Endothelial cell of umbilical vein (primary cell): Measurements from ENCODE around the gene DUSP28. TPM values are rescaled to one million over a fixed set of nuclear protein-coding genes. Genes with fewer than 3 reads are reported as not detected.

Source experiments
- BruUV-seq: library from RNA; stranded (reverse); fragments of 400-500 nt; replicated peaks from 2 replicates; lab custom pipeline; 2021; lab: Mats Ljungman, UMichigan
- CTCF ChIA-PET: fragments of 300-600, 350-600 bp; sonication (Branson Sonifier 250); formaldehyde crosslinking; loops from one replicate; lab custom pipeline; 2021; ENCODE audit warnings: antibody characterized with exemption, inconsistent platforms; lab: Charles Lee
- POLR2A ChIA-PET: fragments of 300-600, 350-600 bp; sonication (Branson Sonifier 250); formaldehyde crosslinking; loops from one replicate; lab custom pipeline; 2021; ENCODE audit warnings: antibody characterized with exemption, inconsistent platforms; lab: Charles Lee
- DNase-seq: peaks from one replicate; pipeline ENCODE4 v3.0.0-alpha.2; 2011; ENCODE audit warnings: low read depth, low spot score
- FAIRE-seq: peaks from 2 replicates; lab custom pipeline; 2011; peaks lifted over from hg19 to GRCh38; lab: Jason Lieb, UNC
- H2AFZ ChIP-seq: 2 replicates; pipeline ENCODE4 v1.6.0; 2012; ENCODE audit warnings: low read depth, low read length, control low read depth, inconsistent platforms
- H3K27ac ChIP-seq: 2 replicates; pipeline ENCODE4 v1.5.1; 2011; ENCODE audit warnings: low read depth, mild to moderate bottlenecking, control low read depth, low read length, moderate library complexity; ENCODE audit not compliant: insufficient read depth
- H3K27me3 ChIP-seq, 2 experiments: 2 replicates each; pipeline versions ENCODE4 v1.6.0 to v1.6.1; 2011; ENCODE audit warnings: low read length in 2 of 2, mixed read lengths in 1 of 2; ENCODE audit not compliant: control insufficient read depth in 2 of 2, insufficient read depth in 2 of 2
- H3K36me3 ChIP-seq, 2 experiments: 2 replicates in 1 of 2; 3 replicates in 1 of 2; pipeline ENCODE4 v1.5.1; 2011; ENCODE audit warnings: low read length in 2 of 2, mild to moderate bottlenecking in 1 of 2, moderate library complexity in 1 of 2; ENCODE audit not compliant: control insufficient read depth in 2 of 2, insufficient read depth in 2 of 2; ENCODE audit errors: extremely low read depth in 1 of 2
- H3K4me1 ChIP-seq: 3 replicates; pipeline ENCODE4 v1.5.1; 2011; ENCODE audit warnings: mild to moderate bottlenecking, low read length; ENCODE audit not compliant: control insufficient read depth, insufficient read depth; ENCODE audit errors: extremely low read depth
- H3K4me2 ChIP-seq: 2 replicates; pipeline ENCODE4 v1.6.1; 2011; ENCODE audit warnings: low read length, control low read depth, mixed read lengths; ENCODE audit not compliant: insufficient read depth
- H3K4me3 ChIP-seq, 3 experiments: fragments of 200-600 bp in 1 of 3; sonication (generic), shearing (Covaris generic) in 1 of 3; replicated peaks in 1 of 3; 2 replicates each; pipeline ENCODE4 v1.5.1; 2011 to 2016; ENCODE audit warnings: control low read depth in 3 of 3, low read length in 3 of 3, mild to moderate bottlenecking in 2 of 3, inconsistent platforms in 1 of 3, low read depth in 1 of 3, moderate library complexity in 1 of 3; ENCODE audit not compliant: insufficient read depth in 1 of 3
- H3K79me2 ChIP-seq: 2 replicates; pipeline ENCODE4 v1.6.0; 2012; ENCODE audit warnings: low read length, inconsistent platforms; ENCODE audit not compliant: control insufficient read depth, insufficient read depth
- H3K9ac ChIP-seq: replicated peaks from 2 replicates; pipeline ENCODE3; 2011; ENCODE audit warnings: low read length, control low read depth; ENCODE audit not compliant: insufficient read depth; ENCODE audit errors: extremely low read depth
- H3K9me1 ChIP-seq: replicated peaks from 3 replicates; pipeline ENCODE4 v1.6.0; 2011; ENCODE audit warnings: mild to moderate bottlenecking, low read length; ENCODE audit not compliant: control insufficient read depth, insufficient read depth; ENCODE audit errors: extremely low read depth
- H3K9me3 ChIP-seq: replicated peaks from 2 replicates; pipeline ENCODE4 v1.5.1; 2012; ENCODE audit warnings: low read length, inconsistent platforms; ENCODE audit not compliant: control insufficient read depth, insufficient read depth
- H4K20me1 ChIP-seq: replicated peaks from 2 replicates; pipeline ENCODE3; 2011; ENCODE audit warnings: mild to moderate bottlenecking, low read length; ENCODE audit not compliant: control insufficient read depth, insufficient read depth; ENCODE audit errors: extremely low read depth
- EZH2 ChIP-seq: IDR thresholded peaks from 2 replicates; pipeline ENCODE4 v1.6.1; 2012; ENCODE audit warnings: borderline replicate concordance, low read depth, mild to moderate bottlenecking, moderate library complexity, low read length, inconsistent platforms; ENCODE audit not compliant: severe bottlenecking
- FOS ChIP-seq: IDR thresholded peaks from 2 replicates; pipeline ENCODE4 v1.6.1; 2011; ENCODE audit warnings: mild to moderate bottlenecking, low read length, moderate library complexity, borderline replicate concordance; ENCODE audit not compliant: insufficient read depth
- GATA2 ChIP-seq: IDR thresholded peaks from 2 replicates; pipeline ENCODE4 v1.7.0; 2011; ENCODE audit warnings: low read depth, mild to moderate bottlenecking, moderate library complexity, mixed read lengths, low read length; ENCODE audit not compliant: insufficient read length, insufficient read depth
- JUN ChIP-seq: IDR thresholded peaks from 2 replicates; pipeline ENCODE4 v1.6.1; 2011; ENCODE audit warnings: borderline replicate concordance, low read depth; ENCODE audit not compliant: insufficient read length, insufficient read depth
- MYC ChIP-seq: IDR thresholded peaks from one replicate; pipeline ENCODE4 v1.6.1; 2011; ENCODE audit warnings: mild to moderate bottlenecking, low read depth, low read length
- POLR2A ChIP-seq: IDR thresholded peaks from 2 replicates; pipeline ENCODE4 v1.6.1; 2012; ENCODE audit warnings: low read depth, mild to moderate bottlenecking, control low read depth, low read length
- POLR2AphosphoS5 ChIP-seq: IDR thresholded peaks from 2 replicates; pipeline ENCODE4 v1.6.1; 2012; ENCODE audit warnings: low read depth, mild to moderate bottlenecking, control low read depth, low read length, moderate library complexity; ENCODE audit not compliant: insufficient read depth
- dilution Hi-C: fragments of 300-500 bp; cut with MboI; formaldehyde crosslinking; loops from one replicate; pipeline ENCODE4 v1.15.0; 2019; ENCODE audit warnings: low sequenced_read_pairs; ENCODE audit not compliant: extremely low pct_ligation_motif_present
- intact Hi-C: fragments of 100-400 bp; cut with micrococcal nuclease; formaldehyde crosslinking; loops from one replicate; pipeline ENCODE4 v1.10.0; 2022
- polyA plus RNA-seq, 4 experiments: library from polyadenylated mRNA; depleted of rRNA in 3 of 4; stranded (reverse) in 3 of 4; unstranded in 1 of 4; fragments of >200 nt; gene quantifications; 2 replicates each; pipeline versions ENCODE4 v1.2.1 to v1.2.3, GENCODE V29; 2011 to 2012; ENCODE audit warnings: missing spikeins in 1 of 4
- total RNA-seq: library from RNA; stranded (reverse); gene quantifications from 2 replicates; pipeline ENCODE4 v1.2.3, GENCODE V29; 2021
- TF ChIP-seq, protein P1 (sequence below), 2 donors: IDR thresholded peaks; 1 replicate in 1 of 2; 2 replicates in 1 of 2; pipeline ENCODE4 v1.5.1; 2011; ENCODE audit warnings: low read length in 2 of 2, mild to moderate bottlenecking in 2 of 2, moderate library complexity in 2 of 2, control low read depth in 1 of 2, inconsistent platforms in 1 of 2, low read depth in 1 of 2; ENCODE audit not compliant: insufficient read depth in 1 of 2; ENCODE audit errors: extremely low read depth in 1 of 2
- TF ChIP-seq, protein P2 (sequence below): IDR thresholded peaks from 2 replicates; pipeline ENCODE4 v1.6.1; 2011; ENCODE audit not compliant: insufficient read depth, insufficient read length

Gene DUSP28
- total and polyA plus RNA-seq, 2 donors (not counting 3 experiments of a cell fraction or from before 2014, with no cell fraction given) = 2.2 to 4.3 TPM

DNA sequence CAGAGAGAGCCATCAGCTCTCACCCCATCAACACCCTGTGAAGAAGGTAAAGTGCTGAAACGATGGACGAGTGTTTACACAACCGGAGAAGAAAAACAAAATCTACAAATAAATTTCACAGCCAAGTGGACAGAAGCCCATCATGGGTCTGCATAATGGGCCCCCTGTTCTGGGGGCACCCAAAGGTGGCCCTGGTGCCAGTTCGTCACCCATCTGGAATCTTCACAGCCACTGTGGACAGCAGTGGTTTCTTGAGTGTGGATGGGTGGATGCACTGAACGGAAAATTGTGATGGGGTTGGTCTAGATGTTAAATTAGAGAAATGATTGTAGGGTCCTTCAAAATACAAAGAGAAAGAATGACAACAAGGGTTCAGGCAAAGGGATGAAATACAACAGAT lies 41.2 kb upstream of the DUSP28 start:
- CTCF ChIA-PET = no interaction called here
- TF ChIP-seq POLR2AphosphoS5 (no peak), EZH2 (no peak), JUN (no peak), MYC (no peak), GATA2 (no peak), FOS (no peak), POLR2A (no peak)
- TF ChIP-seq, protein P1, sequence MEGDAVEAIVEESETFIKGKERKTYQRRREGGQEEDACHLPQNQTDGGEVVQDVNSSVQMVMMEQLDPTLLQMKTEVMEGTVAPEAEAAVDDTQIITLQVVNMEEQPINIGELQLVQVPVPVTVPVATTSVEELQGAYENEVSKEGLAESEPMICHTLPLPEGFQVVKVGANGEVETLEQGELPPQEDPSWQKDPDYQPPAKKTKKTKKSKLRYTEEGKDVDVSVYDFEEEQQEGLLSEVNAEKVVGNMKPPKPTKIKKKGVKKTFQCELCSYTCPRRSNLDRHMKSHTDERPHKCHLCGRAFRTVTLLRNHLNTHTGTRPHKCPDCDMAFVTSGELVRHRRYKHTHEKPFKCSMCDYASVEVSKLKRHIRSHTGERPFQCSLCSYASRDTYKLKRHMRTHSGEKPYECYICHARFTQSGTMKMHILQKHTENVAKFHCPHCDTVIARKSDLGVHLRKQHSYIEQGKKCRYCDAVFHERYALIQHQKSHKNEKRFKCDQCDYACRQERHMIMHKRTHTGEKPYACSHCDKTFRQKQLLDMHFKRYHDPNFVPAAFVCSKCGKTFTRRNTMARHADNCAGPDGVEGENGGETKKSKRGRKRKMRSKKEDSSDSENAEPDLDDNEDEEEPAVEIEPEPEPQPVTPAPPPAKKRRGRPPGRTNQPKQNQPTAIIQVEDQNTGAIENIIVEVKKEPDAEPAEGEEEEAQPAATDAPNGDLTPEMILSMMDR (IDR thresholded peaks at IDR 0.05; ENCODE audit: extremely low read depth in 1 of 2, insufficient read depth in 1 of 2, low read depth in 1 of 2, low read length in 2 of 2) = no peak
- TF ChIP-seq, protein P2, sequence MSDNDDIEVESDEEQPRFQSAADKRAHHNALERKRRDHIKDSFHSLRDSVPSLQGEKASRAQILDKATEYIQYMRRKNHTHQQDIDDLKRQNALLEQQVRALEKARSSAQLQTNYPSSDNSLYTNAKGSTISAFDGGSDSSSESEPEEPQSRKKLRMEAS = no peak
- H3K36me3 ChIP-seq = no peaks in the 10 kb centered on the region
- DNase-seq (no peak), FAIRE-seq (no peak)
- H3K9ac ChIP-seq = no peak overlapping the region
- dilution Hi-C loops (no loop called here), intact Hi-C loops (no loop called here)
- no peaks in the 10 kb centered on the region for H3K4me1 ChIP-seq
- peaks cover 3 to 9% of the 10 kb centered on the region in 2 experiments for H3K27me3 ChIP-seq
- no peak overlapping the region for H2AFZ ChIP-seq
- H4K20me1 ChIP-seq = no peaks in the 10 kb centered on the region
- POLR2A ChIA-PET = no interaction called here
- no peak overlapping the region for H3K27ac ChIP-seq
- no TSS peak for BruUV-seq
- H3K9me3 ChIP-seq = no peaks in the 10 kb centered on the region
- H3K9me1 ChIP-seq = no peaks in the 10 kb centered on the region
- H3K4me3 ChIP-seq = no peak overlapping the region
- H3K4me2 ChIP-seq = no peak overlapping the region
- no peaks in the 10 kb centered on the region for H3K79me2 ChIP-seq
